ENCODE measurements around the gene TAS2R4.
"Not testable (repeated sequence)": the region's sequence is repeated elsewhere in the genome, so short reads cannot be mapped to it uniquely, and the experiment has no call there.

TAS2R4 gene

DNA sequence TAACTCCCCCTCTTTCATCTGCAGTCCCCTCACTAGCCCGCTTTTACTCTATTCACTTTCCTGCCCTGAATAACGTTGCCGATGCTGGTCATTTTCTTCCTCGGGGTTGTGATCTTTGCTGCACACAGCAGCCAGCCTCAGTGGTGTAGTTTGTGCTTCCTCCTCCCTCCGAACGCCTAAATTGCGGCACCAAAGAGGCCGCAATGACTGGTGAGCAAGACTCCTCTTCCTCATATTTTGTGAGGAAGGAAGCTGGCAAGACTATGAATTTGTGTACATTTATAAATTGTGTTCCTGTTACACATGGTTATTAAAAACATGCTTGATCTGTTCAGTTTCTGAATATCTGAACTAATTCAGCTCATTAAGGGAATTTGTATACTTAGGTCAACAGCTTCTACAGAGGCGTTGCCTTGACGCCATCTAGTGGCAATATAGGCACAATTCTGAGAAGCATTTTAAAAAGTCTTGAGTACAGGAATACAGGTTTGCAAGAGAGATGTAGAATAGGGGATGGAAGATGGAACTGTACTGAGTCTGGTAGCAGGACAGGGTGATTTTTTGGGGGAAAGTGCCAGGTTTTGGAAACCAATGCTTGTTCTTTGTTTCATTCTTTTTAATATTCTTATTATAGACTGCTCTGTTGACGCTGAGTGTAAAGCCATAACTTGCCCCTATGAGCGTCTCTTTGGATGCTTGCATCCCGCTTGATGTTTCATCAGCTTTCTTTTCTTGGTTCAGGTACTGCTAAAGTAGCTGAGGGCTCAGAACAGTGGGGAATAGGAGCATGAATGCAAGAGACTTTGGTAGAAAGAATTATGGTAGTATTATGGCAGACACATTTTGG is 9.5 kb downstream of the TAS2R4 start:
- DNase-seq (ENCODE audit: low spot score) = peak; percentile 60
- TF ChIP-seq, protein P1, sequence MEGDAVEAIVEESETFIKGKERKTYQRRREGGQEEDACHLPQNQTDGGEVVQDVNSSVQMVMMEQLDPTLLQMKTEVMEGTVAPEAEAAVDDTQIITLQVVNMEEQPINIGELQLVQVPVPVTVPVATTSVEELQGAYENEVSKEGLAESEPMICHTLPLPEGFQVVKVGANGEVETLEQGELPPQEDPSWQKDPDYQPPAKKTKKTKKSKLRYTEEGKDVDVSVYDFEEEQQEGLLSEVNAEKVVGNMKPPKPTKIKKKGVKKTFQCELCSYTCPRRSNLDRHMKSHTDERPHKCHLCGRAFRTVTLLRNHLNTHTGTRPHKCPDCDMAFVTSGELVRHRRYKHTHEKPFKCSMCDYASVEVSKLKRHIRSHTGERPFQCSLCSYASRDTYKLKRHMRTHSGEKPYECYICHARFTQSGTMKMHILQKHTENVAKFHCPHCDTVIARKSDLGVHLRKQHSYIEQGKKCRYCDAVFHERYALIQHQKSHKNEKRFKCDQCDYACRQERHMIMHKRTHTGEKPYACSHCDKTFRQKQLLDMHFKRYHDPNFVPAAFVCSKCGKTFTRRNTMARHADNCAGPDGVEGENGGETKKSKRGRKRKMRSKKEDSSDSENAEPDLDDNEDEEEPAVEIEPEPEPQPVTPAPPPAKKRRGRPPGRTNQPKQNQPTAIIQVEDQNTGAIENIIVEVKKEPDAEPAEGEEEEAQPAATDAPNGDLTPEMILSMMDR (IDR thresholded peaks at IDR 0.05; ENCODE audit: extremely low read depth, missing control alignments) = peak; percentile 63

DNA sequence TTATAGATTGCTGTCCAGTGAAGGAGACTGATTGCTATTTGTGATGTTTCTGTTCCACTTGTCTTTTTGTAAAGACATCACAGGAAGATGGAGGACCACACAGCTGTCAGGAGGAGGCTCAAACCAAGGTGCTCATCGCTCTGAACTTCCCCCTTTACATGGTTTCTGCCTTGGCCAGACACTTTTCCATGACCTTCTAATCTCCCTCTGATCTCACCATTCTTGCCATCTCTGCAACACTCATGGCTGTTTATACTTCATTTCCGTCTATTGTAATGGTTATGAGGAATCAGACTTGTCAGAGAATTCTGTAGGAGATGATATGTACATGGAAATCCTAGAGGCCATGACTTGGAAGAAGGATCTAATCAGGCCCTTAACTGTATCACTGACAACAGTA is 11.8 kb downstream of the TAS2R4 start:
- TF ChIP-seq, protein P1 (IDR thresholded peaks at IDR 0.05; ENCODE audit: extremely low read depth, missing control alignments) = no peak
- DNase-seq (ENCODE audit: low spot score) = no peak

DNA sequence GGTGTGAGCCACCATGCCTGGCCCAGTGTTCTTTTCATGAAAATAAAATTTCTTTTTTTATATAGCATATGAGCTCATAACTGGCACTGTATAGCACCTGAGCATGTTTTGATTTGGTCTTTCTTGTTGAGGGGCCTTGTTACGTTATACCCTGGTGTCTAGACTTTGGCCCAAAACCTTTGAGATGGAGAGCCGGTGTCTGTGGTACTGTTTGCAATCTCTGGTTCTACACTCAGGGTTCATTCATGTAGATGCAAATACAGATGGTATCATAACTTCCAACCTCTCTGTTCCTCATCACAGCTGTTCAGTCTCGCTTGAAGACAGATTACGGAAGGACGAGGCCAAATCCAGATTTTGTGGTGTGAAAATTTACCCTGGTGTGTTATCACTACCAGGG is 13.4 kb downstream of the TAS2R4 start, which contains the start of gene TAS2R5:
TSS of gene TAS2R5 (plus strand) at position 301 of the 400 bp plus-strand sequence. CDS start 145 bp downstream, outside the sequence.
- TF ChIP-seq, protein P1 (IDR thresholded peaks at IDR 0.05; ENCODE audit: extremely low read depth, missing control alignments) = no peak
- DNase-seq (ENCODE audit: low spot score) = no peak

DNA sequence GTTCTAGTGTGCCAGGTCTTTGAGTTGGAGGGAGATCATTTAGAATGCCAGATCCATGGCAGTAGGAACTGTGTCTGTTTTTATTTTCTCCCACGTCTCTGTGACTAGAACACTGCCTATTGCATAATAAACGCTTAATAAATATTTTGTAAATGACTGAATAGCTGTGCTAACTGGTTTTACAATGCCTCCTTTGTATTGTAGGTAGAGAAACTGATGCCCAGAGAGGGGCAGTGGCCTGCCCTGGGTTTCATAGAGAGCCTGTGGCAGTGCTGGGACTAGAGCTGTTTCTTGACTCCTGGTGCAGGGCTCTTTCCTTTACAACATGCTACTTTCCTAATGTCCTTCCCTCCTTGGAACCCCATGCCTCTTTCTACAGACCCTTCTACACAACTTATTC is 16.1 kb downstream of the TAS2R4 start:
- no peak for DNase-seq (ENCODE audit: low spot score)
- TF ChIP-seq, protein P1 (IDR thresholded peaks at IDR 0.05; ENCODE audit: extremely low read depth, missing control alignments) = no peak

DNA sequence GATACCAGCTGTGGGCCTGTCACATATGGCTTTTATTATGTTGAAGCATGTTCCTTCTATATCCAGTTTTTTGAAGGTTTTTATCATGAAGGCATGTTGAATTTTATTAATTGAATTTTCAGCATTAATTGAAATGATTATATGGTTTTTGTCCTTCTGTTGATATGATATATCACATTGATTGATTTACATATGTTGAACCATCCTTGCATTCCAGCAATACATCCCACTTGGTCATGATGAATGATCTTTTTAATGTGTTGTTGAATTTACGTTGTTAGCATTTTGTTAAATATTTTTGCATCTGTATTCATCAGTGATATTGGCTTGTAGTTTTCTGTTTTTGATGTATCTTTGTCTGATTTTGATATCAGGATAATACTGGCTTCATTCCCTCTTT is 43.6 kb downstream of the TAS2R4 start:
- DNase-seq (ENCODE audit: low spot score) = no peak
- TF ChIP-seq, protein P1 (IDR thresholded peaks at IDR 0.05; ENCODE audit: extremely low read depth, missing control alignments) = no peak

DNA sequence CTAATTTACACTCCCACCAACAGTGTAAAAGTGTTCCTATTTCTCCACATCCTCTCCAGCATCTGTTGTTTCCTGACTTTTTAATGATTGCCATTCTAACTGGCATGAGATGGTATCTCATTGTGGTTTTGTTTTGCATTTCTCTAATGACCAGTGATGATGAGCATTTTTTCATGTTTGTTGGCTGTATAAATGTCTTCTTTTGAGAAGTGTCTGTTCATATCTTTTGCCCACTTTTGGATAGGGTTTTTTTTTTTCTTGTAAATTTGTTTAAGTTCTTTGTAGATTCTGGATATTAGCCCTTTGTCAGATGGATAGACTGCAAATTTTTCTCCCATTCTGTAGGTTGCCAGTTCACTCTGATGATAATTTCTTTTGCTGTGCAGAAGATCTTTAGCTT is 46.0 kb downstream of the TAS2R4 start:
- DNase-seq (ENCODE audit: low spot score) = not testable (repeated sequence)
